Measurements from ENCODE around the gene ZC3H11A.
"Not testable (repeated sequence)": the region's sequence is repeated elsewhere in the genome, so short reads cannot be mapped to it uniquely, and the experiment has no call there.

Gene ZC3H11A

DNA sequence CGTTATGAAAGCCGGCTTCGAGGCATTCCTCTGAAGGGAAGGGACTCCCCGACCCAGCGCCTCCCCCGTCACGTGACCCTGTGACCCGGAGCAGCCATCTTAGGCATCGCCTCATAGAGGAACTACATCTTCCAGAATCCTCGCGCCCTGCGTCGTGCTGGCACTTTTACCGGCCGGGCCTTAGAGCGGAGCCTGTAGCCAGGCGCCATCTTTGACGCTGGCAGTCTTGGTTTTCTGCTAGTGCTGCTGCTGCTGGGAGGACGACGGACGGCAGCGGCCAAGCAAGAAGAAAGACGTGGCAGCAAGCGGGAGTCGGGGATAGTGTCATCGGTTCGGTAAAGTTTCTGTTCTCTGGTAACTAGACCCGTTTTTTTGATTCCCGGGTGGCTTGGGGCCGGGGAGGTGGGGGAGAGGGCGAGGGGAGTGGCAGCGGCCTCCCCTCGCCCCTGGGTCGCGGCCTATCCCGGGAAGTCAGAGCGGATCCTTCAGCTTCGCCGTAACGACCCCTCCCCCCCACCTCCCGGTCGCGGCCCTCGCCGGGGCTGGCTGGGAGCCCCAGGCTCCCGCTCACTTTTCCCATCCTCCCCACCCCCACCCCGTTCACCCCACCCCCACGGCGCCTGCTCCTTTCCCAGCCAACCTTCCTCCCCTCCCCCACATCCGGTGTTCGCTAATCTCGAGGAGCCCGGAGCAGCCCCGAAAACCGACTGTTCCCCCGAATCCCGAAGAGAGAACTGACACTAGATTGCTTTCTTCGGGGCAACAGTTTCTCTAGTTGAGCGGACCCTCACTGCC lies at the start of gene ZC3H11A, which contains the start of gene ZBED6:
Gene ZC3H11A, plus strand, starts transcription at position 183 of the 795 bp plus-strand sequence. CDS start 21,448 bp downstream, outside the sequence.
Gene ZBED6, plus strand, starts transcription at position 183 of the 795 bp plus-strand sequence. CDS start 1,900 bp downstream, outside the sequence.
- peak; percentile 98 for DNase-seq

- DNase-seq, result no peak
Measured at GRCh38 chr1:203746281-203746680, 49.1 kb upstream of the ZC3H11A start.

- DNase-seq, result no peak
Measured at GRCh38 chr1:203751051-203751450, 44.4 kb upstream of the ZC3H11A start.

DNA sequence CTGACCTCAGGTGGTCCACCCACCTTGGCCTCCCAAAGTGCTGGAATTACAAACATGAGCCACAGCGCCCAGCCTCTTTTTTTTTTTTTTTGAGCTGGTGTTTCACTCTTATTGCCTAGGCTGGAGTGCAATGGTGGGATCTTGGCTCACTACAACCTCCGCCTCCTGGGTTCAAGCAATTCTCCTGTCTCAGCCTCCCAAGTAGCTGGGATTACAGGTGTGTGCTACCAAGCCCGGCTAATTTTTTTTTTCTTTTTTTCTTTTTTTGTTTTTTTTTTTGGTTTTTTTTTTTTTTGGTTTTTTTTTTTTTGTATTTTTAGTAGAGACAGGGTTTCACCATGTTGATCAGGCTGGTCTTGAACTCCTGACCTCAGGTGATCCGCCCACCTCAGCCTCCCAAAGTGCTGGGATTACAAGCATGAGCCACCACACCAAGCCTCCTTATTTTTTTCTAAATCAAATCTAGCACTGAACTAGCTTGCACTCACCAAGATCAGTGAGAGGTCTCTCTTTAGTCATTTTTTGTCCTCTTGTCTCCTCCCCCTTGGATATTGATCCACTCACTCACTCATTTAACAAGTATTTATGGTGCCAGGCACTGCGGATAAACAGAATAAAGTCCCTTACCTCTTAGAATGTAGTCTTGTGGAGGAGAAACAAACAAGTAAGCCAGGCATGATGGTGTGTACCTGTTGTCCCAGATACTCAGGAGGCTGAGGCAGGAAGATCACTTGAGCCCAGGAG lies 43.6 kb upstream of the ZC3H11A start:
- not testable (repeated sequence) for DNase-seq

GRCh38 chr1:203754455-203754864 lies 41.0 kb upstream of the ZC3H11A start:
- no peak for DNase-seq

- no peak for DNase-seq
Measured at GRCh38 chr1:203756036-203756435, 39.4 kb upstream of the ZC3H11A start.

- DNase-seq, result not testable (repeated sequence)
Measured at GRCh38 chr1:203758749-203759148, 36.7 kb upstream of the ZC3H11A start.

DNA sequence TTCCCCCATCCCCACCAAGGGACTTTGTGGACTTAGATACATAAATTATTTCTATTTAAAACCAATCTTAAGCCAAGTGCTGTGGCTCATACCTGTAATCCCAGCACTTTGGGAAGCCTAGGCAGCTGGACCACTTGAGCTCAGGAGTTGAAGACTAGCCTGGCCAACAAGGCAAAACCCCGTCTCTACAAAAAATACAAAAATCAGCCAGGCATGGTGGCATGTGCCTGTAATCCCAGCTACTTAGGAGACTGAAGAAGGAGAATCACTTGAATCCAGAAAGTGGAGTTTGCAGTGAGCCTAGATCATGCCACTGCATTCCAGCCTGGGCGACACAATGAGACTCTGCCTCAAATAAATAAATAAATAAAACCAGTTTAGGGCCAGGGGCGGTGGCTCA lies 34.9 kb upstream of the ZC3H11A start:
- no peak for DNase-seq

GRCh38 chr1:203761958-203762357 lies 33.5 kb upstream of the ZC3H11A start:
- not testable (repeated sequence) for DNase-seq

DNA sequence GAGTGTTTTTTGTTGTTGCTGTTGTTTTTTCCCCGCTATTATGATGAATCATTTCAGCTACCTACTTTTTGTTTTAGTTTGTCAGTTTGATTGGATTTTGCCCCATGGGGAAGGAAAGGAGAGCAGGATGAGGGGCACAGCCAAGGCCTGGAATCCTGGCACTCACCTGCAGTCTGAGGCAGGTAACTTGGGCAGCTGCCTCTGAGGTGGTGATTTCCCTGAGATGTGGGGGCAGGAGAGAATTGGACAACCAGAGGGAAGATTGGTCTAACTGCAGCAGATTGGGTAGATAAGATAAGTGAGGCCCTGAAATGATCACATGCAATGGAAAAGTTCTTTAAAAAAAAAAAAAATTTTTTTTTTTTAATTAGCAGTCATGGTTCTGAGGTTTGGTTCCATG lies 31.9 kb upstream of the ZC3H11A start:
- DNase-seq, result no peak

DNA sequence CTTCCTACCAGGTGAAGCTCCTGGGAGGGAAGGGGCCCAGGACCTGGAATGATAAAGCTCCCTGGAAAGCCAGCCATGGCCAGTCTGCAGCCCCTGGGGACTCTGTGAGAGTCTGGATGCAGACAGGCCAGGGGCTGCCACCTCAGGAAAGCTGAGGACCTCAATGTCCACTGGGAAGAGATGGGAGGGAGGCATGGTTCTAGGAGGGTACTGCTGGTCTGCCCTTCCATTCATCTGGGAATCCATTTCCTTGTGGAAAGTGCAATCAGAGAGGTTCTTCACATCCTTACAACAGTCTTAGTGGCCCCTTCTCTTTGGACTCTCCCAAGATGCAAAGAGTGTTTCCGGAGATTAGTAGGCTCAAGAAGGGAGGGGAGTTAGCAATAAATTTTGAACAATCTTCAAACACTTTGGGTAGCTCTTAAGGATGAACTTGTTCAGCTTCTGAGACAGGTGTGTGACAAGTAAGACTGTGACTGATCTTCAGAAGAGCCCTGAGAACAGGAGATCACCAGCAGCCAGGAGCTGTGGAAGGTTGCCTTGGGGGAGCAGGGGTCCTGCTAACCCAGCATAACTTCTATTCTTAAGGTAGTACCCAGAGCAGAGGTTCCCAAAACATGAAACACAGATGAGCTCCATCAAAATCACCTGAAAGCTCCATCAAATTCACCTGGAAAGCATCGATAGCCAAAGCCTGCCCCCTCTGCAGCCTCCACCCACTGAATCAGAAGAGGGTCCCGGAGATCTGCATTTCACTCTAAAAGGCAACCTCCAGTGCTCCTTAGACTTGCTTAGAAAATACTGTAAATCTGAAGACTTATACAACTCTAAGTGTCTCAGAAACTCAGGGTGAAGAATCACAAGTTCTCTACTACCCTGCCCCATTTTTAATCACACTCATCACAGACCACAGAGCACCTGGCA lies 31.1 kb upstream of the ZC3H11A start:
- no peak for DNase-seq

- no peak for DNase-seq
Measured at GRCh38 chr1:203765029-203765837, 30.2 kb upstream of the ZC3H11A start, which contains the start of gene LAX1. LAX1 (plus strand) TSS chr1:203765183; CDS start chr1:203765566, 383 bp downstream.

DNA sequence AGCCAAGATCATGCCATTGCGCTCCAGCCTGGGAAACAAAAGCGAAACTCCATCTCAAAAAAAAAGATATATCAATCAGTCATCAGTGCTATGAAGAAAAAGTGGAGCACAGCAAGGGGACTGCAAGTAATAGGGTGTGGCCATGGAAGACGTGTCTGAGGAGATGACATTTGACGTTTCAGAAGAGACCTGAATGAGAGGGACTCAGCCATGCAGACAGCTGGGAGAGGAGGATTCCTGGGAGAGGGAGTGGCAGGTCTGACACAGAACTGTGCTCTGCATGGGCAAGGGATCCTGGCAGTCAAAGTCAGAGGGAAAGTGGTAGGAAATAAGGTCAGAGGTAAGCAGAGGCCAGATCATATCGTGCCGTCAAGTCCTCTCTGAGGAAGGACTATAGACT lies 27.2 kb upstream of the ZC3H11A start:
- no peak for DNase-seq

DNA sequence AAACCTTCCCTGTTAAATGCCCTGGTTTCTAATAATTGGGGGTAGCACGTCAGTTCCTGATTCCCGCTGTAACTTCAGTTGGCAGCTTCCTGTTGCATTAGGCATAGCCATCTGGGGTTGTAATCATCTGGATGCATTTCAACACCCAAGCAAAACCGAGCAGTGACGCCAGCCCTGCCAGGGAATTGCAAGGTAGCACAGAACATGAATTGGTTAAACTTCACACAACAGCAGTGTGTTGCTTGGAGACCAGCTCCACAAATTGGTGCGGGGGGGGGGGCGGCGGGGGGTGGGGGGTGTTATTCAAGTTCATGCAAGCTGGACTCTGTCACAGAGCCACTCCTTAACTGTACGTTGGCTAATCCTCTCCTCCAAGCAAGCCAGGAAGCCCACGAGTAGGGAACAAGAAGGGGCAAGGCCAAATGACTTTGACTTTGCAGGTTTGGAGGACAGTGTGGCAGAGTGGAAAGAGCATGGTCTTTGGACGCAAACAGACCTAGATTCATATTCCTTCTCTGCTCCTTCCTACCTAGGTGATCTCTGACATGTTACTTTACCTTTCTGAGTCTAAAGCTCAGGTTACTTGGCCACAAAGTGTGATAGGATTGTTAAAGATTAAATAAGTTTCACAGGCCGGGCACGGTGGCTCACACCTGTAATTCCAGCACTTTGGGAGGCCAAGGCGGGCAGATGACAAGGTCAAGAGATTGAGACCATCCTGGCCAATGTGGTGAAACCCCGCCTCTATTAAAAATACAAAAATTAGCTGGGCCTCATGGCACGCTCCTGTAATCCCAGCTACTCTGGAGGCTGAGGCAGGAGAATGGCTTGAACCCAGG lies 25.7 kb upstream of the ZC3H11A start:
- DNase-seq, result peak; percentile 8

DNA sequence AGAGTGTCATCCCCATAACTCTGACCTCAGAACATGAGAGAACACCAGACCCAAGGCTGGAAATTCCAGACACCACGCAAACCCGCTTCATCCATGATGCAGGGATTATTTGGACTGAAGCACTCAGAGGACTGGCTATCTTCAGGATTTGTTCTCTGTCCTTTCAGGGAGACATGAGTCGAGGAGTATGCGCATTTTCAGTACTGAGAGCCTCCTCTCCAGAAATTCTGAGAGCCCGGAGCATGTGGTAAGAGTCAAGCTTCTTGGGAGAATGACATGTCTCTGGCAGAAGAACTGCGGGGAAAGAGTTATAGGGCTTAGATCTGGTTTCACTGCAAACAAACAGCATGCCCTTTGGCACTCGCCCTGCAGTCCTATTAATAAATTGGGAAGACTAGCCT lies 23.5 kb upstream of the ZC3H11A start:
- DNase-seq, result no peak

GRCh38 chr1:203772836-203773235 lies 22.6 kb upstream of the ZC3H11A start:
- DNase-seq, result no peak

GRCh38 chr1:203776636-203777035 lies 18.8 kb upstream of the ZC3H11A start:
- DNase-seq, result no peak

GRCh38 chr1:203777596-203777995 lies 17.8 kb upstream of the ZC3H11A start:
- no peak for DNase-seq

DNA sequence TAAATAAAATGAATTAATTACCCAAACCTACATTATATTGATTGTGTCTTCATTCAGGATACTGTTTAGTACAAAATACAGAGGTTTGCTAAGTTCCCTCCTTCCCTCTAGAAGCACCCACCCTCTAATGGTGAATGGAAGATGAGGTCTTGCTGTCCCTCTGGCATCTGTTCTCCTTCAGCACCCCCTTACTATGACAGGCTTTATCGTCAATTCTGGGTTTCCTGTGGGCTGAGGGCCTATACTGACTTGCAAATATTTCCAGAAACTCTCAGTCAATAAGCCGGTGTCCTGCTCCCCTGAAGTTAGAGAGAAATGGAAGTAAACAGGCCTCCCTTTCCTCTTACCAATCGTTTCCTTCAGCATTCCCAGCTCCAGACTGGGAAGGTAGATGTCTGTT lies 17.3 kb upstream of the ZC3H11A start:
- DNase-seq, result no peak

DNA sequence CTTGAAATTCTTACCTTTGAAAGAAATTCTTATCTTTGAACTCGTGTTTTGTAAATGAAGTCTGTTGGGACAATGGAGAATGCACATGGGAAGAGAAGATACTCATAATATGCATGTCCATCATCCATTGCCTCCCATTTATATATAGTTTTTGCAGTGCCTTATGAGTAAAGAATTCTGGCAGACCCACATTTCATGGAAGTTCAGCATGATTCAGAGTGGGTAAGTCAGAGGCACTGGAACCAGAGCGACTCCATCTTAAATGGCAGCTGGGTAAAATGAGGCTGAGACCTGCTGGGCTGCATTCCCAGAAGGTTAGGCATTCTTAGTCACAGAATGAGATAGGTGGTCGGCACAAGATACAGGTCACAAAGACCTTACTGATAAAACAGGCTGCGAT lies 16.6 kb upstream of the ZC3H11A start:
- DNase-seq, result no peak

DNA sequence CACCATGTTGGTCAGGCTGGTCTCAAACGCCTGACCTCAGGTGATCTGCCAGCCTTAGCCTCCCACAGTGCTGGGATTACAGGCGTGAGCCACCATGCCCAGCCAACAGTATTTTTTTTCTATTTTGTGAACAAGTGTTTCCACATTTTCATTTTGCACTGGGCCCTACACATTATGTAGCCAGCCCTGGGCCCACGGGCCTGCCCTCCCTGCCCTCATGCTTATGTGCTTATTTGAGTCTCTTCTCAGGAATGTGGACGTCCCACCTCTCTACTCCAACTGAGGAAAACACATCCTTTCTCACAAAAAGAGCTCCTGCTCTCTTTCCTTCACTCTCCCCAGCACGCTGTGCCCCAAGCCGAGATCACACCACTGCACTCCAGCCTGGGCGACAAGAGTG lies 13.5 kb upstream of the ZC3H11A start:
- no peak for DNase-seq
